ENCODE measurements around the gene RAPGEF6.
A peak's percentile ranks its signal among the peaks of the same experiment; 100 is the strongest.
"Not testable (repeated sequence)": the region's sequence is repeated elsewhere in the genome, so short reads cannot be mapped to it uniquely, and the experiment has no call there.

Gene RAPGEF6

DNA sequence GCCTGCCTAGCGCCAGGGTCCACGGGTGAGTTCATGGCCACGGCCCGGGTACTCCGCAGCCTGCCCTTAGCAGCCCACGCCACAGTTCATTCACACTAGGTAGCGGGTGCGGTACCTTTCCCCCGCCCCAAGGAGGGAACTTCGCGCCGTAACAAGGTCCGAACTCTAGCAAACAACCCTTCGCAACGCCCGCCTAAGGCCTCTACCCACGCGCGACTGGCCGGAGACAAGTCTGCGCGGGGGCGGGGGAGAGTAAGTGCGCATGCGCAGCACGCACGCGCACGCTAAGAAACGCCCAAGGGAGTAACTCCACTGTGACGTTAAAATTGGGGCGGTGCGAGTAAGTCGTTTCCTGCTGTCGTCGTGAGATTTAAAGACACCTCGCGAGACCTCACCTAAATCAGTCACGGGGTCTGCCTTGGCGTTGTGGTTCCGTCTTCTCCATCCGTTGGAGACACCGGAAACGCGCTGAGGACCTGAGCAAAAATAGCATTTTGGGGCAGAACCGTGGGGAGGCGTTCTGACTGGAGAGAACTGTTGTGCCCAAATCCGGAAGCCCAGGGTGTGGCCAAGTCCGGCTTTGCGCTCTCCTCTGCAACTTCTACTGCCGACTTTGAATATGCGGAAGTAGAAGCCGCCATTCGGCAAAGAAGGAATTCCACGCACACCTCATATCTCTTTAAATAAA lies at the start of gene RAPGEF6:
Gene RAPGEF6 (minus strand): TSS at position 234 of the 688 bp plus-strand sequence. CDS start 199 bp downstream, at position 35.
- DNase-seq: peak; percentile 90 to 93

DNA sequence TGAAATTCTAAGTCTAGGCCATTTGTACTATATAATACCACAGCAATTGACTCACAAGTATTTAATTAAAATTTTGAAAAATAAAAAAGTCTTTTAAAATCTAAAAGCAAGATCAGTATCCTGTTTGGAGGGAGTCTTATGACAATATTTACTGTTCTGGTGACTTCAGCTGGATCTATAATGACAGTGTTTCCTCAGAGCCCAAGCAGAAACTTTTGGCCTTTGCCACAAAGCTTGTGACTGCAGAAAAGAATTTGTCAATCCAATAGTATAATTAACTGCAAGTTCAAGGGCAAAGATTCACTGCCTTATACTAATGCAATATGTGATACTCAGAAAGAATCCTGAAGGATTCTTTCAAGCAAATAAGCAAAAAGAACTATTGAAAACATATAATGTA lies 49.6 kb upstream of the RAPGEF6 start:
- DNase-seq: no peak

DNA sequence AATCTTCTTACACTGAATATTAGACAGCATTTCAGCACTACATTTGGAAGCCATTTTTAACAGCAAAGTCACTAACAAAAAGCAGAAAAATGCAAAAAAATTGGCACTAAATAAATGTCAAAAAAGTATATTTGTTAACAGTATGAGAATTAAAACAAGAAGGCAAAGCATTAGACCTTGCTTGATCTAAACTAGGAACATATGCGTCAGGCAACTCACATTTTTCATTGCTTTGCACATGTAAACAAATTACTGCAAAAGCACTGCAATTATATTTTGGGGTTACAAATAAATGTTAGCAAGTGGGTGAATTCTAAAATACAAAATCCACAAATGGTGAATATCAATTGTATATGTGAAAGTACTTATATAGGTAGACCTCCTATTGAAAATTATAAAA lies 49.0 kb upstream of the RAPGEF6 start:
- no peak for DNase-seq

GRCh38 chr5:131682826-131683225 lies 47.8 kb upstream of the RAPGEF6 start:
- DNase-seq: no peak

GRCh38 chr5:131682175-131682574 lies 47.1 kb upstream of the RAPGEF6 start:
- DNase-seq: no peak

DNA sequence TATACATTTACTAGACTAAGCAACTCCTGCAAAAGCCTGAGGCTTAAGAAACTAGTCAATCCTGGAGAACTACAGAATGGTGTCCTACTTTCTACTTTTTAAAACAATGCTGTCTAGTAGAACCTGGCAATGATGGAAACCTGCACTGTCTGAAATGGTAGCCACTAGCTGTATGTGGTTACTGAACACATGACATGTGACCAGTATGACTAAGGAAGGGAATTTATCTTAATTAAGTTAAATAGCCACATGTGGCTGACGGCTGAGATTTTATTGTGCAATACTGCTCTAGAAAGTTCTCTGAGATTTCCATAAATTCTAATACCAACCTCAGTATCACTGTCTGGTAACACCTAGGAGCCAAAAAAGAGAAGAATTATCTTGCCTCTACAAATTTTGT lies 44.9 kb upstream of the RAPGEF6 start:
- no peak for DNase-seq

GRCh38 chr5:131678273-131678672 lies 43.2 kb upstream of the RAPGEF6 start:
- DNase-seq: not testable (repeated sequence)

DNA sequence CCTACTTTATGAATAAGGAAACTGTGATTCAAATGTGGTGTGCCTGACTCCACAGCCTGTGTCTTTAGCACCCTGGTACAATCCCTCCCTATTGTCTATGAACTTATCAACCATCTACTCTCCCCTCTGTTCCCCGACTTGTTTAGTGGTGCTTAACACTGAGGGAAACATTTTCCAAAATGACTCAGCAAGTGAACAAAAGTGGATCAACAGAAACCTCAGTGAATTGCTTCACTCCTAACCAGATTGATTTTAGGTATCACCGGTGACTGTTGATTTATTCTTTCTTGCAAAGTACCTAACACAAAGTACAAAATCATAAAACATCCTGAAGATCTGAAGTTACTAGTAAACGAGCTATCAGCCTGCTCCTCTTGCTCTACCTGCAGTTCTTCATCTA lies 42.1 kb upstream of the RAPGEF6 start:
- DNase-seq: no peak

GRCh38 chr5:131672776-131673175 lies 37.7 kb upstream of the RAPGEF6 start:
- no peak for DNase-seq

DNA sequence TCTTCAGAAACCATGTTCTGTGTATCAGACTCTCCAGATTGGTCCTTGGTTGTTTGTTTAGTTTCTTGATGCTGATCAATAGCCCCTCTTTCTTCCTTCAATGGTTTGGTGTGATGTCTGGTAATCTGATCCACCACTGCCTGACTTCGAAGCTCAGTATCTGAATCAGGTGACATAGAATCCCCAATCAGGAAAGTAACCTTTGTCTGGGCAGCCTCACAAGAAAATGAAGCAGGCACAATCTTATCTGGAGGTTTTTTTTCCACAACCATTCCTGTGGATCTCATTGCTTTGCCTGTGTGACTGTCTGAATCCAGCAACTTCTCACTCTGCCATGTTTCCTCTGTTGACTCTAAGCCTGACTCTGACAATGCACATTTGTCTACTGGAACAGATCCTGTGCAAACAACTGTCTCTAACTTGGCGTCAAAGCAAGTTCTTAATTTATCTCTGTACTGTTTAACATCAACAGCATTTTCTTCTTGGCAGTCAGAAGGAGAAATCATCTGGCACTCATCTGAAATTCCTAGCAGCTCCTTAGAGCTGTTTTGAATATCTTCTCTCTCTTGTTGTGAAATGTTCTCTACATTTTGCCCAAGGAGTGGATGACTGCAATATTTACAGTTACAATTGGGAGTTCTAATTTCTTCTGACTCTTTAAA lies 37.1 kb upstream of the RAPGEF6 start:
- DNase-seq: no peak

- DNase-seq: no peak
Measured at GRCh38 chr5:131671409-131671808, 36.4 kb upstream of the RAPGEF6 start.

DNA sequence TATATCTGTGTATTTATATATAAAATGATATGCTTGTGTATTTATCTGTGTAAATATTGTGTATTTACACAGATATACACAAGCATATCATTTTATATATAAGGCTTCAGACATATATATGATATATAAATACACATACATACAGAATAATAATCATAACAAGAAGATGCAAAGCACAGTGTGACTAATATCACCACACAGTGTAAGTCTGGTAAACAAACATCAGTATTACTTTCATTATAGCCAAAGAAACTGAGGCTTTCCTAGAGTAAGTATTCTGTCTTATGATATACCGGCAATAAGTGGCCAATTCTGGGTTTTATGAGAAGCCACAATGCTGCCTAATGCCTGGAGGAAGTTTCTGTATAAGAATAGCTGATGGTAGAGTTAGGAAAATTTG lies 29.9 kb upstream of the RAPGEF6 start:
- no peak for DNase-seq

- no peak for DNase-seq
Measured at GRCh38 chr5:131661933-131662332, 26.9 kb upstream of the RAPGEF6 start.

DNA sequence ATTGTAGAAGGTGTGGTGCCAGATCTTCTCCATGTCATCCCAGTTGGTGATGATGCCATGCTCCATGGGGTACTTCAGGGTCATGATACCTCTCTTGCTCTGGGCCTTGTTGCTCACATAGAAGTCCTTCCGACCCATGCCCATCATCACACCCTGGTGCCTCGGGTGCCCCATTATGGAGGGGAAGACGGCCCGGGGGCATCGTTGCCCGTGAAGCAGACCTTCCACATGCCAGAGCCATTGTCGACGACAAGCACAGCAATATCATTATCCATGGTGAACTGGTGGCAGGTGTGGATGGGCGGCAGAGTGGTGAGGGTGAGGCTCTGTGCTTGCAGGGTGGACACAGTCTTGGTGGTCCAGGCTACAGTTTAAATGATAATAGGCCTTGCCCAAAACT lies 24.8 kb upstream of the RAPGEF6 start:
- no peak for DNase-seq

- DNase-seq: no peak
Measured at GRCh38 chr5:131659290-131659689, 24.3 kb upstream of the RAPGEF6 start.

DNA sequence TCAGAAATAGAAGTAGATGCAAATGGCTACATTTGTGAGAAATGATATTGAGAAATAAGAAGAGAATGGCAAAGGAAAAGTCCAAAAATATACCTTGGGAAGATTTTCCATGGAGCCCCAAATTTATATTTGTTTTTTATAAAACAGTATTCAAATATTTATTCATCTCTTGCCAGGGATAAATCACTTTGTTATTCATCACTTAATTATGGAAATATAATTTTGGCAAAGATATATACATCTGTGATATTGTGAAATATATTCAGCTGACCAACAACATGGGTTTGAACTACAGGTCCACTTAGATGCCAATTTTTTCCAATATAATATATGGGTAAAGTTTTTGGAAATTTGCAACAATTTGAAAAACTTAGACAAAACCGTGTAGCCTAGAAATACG lies 19.7 kb upstream of the RAPGEF6 start:
- DNase-seq: no peak

DNA sequence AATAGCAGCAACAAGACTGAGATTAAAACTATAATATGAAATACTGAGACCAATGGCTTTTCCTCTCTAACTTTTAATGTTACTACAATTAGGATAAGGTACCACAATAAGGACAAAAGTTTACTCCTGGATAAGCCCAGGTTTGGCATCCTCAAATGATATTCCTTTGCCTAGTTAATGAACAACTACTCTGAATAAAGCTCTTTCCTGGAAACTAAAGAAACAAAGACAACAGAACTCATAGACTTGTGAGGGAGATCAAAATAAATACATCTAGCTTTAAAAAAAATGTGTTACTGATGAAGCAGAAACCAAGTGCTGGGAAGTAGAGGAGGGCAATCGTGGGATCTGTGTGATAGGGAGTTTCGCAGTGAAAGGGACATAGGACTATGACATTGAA lies 19.3 kb upstream of the RAPGEF6 start:
- no peak for DNase-seq

- no peak for DNase-seq
Measured at GRCh38 chr5:131649161-131649560, 14.1 kb upstream of the RAPGEF6 start.

DNA sequence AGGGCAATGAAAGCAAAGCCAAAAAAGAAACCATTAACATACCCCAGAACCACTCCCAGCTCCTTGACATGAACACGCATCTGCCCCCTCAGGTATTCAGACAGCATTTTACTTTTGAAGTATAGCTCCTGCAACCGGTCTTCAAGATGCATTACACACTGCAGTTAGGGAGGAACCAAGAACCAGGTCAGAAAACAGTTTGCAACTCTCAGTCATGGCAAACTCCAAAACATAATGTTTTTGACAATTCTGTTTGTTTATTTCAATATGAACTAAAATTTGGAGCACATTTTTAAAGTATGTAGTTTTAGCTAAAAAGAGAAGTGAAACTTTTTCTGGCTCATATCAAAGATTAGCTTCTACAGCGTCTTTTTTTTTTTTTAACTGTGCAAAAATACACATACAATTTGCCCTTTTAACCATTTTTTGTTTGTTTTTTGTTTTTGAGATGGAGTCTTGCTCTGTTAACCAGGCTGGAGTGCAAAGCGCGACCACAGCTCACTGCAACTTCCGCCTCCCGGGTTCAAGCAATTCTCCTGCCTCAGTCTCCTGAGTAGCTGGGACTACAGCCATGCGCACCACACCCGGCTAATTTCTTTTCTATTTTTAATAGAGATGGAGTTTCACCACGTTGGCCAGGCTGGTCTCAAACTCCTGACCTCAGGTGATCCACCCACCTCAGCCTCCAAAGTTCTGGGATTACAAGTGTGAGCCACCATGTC lies 12.2 kb upstream of the RAPGEF6 start:
- DNase-seq: no peak

DNA sequence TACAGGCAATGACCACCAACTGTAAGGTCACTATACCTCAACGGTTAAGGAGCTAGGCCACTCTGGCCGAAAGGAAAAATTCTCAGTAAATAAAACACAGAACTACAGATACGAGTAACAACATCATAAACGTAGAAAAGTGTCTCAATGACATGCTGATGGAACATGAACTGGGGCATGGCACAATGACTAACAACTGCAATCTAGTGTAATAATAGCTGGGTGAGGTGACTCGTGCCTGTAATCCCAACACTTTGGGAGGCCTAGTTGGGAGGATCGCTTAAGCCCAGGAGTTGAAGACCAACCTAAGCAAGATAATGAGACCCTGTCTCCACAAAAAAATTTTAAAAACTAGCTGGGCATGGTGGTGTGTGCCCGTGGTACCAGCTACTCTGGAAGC lies 9.8 kb upstream of the RAPGEF6 start:
- no peak for DNase-seq

DNA sequence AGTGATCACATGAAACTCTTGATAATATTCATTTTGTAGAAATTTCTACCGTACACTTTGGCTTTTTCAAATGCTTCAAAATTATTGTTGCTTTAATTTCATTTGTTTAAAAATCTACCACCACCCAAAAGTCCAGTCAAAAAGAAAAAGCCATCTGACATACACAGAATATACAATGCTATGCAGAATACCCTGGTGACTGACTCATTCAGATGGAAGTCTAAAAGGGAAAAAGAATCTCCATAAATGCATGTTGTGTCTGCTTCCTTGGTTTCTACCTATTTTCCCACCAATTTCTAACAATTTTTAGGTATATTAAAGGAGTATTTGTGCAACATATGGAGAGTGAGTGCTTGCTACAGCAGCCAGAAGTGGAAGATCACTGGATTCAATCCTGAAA lies 9.3 kb upstream of the RAPGEF6 start:
- DNase-seq: no peak

GRCh38 chr5:131641494-131641893 lies 6.5 kb upstream of the RAPGEF6 start:
- DNase-seq: no peak

- DNase-seq: no peak
Measured at GRCh38 chr5:131640043-131640856, 5.2 kb upstream of the RAPGEF6 start.

All from NCI-H187 (cell line).